ENCODE measurements around the gene COL27A1.
A peak's percentile ranks its signal among the peaks of the same experiment; 100 is the strongest.

The COL27A1 gene

DNA sequence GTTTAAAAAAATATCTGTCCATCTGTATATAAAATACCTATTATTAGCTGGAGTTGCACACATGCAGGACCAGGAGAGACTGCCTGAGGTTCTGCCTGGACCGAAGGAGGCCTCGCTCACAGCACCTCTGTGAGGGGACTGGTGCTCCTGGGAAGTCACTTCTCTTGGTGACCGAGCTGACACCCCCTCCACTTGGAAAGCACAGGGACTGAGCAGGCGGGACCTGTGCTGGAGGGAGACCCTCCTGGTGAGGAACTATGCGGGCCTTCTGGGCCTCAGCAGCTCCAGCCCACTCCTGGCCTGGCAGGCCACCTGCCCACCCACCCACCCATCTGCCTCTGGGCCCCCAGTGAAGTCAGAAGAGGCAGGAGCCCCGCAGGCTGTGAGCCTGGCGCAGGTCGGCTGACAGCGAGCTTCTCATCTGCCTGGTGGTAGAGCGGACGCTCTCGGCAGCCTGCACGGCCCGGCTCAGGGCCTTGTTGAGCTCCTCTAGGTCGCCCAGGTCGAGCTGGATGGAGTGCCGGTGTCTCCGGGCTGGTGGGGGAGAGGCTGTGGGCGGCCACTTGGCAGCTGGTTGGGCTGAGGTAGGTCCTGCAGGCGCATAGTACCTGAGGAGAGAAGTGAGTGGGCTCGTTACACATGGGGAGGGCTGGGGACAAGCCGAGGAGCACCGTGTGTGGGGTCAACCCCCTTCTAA is 181.5 kb downstream of the COL27A1 start:
- no peak for DNase-seq
- Histone ChIP-seq H3K4me3 (ENCODE audit: insufficient read depth, low read depth, low read length, poor library complexity, severe bottlenecking) (no peak overlapping the region), H3K36me3 (ENCODE audit: control insufficient read depth, insufficient read depth, low read length) (peaks cover 59% of the 10 kb centered on the region), H3K9me3 (ENCODE audit: control insufficient read depth, low read length) (no peaks in the 10 kb centered on the region), H3K4me1 (ENCODE audit: control insufficient read depth, insufficient read depth, low read length, poor library complexity, severe bottlenecking) (no peaks in the 10 kb centered on the region), H3K27me3 (replicated peaks; ENCODE audit: control insufficient read depth, insufficient read depth, low read length, poor library complexity, severe bottlenecking) (no peaks in the 10 kb centered on the region), H3K27ac (ENCODE audit: insufficient read depth, low read length, poor library complexity, severe bottlenecking) (no peak overlapping the region)

DNA sequence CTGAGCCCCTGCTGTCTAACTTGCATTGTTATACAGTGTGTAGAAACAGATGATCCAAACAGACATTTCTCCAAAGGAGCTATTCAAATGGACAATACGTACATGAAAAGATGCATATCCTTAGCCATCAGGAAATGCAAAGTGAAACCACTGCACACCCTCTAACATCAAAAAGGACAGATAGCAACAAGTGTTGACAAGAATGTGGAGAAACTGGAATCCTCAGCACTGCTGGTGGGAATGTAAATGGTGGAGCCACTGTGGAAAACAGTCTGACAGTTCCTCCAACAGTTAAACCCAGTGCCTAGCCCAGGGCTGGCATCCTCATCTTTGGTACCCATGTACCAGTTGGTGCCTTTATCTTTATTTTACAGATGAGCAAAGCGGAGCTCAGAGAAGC is 182.8 kb downstream of the COL27A1 start:
- no peaks in the 10 kb centered on the region for H3K9me3 ChIP-seq (ENCODE audit: control insufficient read depth, low read length)
- no peaks in the 10 kb centered on the region for H3K27me3 ChIP-seq (replicated peaks; ENCODE audit: control insufficient read depth, insufficient read depth, low read length, poor library complexity, severe bottlenecking)
- H3K36me3 ChIP-seq (ENCODE audit: control insufficient read depth, insufficient read depth, low read length) = peaks cover 72% of the 10 kb centered on the region
- no peaks in the 10 kb centered on the region for H3K4me1 ChIP-seq (ENCODE audit: control insufficient read depth, insufficient read depth, low read length, poor library complexity, severe bottlenecking)
- no peak overlapping the region for H3K4me3 ChIP-seq (ENCODE audit: insufficient read depth, low read depth, low read length, poor library complexity, severe bottlenecking)
- DNase-seq = no peak
- H3K27ac ChIP-seq (ENCODE audit: insufficient read depth, low read length, poor library complexity, severe bottlenecking) = peak overlapping the region; percentile 14

DNA sequence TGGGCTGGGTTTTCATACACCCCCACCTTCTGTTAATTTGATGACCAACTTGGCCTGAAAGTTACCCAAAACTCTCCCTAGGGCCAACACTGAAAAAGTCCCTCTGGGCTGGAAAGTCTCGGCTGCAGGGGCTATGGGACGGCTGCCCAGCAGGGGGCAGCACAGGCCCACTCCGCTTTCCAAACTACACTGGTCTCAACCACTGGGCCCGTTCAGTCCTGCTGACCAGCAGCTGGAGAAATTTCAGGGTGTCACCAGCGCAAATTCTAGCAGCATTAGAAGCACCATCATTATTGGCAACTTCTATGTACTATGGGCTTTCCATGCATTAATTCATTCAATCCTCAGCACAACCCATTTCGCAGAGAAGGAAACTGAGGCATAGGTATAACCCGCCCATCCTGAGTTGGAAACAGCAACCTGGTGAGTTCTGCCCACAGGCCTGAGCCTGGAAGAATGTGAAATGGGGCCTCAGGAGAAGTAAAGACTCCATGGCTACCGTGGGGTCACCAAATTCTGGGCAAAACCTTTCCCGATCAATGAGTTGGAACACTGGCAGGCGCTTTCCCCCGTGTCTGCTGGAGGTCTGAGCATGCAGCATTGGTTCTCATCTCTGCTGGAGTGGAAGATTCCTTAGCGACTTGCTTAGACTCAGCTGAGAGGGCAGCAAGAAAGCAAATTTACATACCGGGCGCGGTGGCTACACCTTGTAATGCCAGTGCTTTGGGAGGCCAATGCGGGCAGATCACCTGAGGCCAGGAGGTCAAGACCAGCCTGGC is 184.0 kb downstream of the COL27A1 start:
- Histone ChIP-seq H3K9me3 (ENCODE audit: control insufficient read depth, low read length) (no peaks in the 10 kb centered on the region), H3K27ac (ENCODE audit: insufficient read depth, low read length, poor library complexity, severe bottlenecking) (peak overlapping the region; percentile 14), H3K4me1 (ENCODE audit: control insufficient read depth, insufficient read depth, low read length, poor library complexity, severe bottlenecking) (no peaks in the 10 kb centered on the region), H3K27me3 (replicated peaks; ENCODE audit: control insufficient read depth, insufficient read depth, low read length, poor library complexity, severe bottlenecking) (no peaks in the 10 kb centered on the region), H3K4me3 (ENCODE audit: insufficient read depth, low read depth, low read length, poor library complexity, severe bottlenecking) (no peak overlapping the region), H3K36me3 (ENCODE audit: control insufficient read depth, insufficient read depth, low read length) (peaks cover 83% of the 10 kb centered on the region)
- DNase-seq = peak; percentile 12 to 30 (median 22)

DNA sequence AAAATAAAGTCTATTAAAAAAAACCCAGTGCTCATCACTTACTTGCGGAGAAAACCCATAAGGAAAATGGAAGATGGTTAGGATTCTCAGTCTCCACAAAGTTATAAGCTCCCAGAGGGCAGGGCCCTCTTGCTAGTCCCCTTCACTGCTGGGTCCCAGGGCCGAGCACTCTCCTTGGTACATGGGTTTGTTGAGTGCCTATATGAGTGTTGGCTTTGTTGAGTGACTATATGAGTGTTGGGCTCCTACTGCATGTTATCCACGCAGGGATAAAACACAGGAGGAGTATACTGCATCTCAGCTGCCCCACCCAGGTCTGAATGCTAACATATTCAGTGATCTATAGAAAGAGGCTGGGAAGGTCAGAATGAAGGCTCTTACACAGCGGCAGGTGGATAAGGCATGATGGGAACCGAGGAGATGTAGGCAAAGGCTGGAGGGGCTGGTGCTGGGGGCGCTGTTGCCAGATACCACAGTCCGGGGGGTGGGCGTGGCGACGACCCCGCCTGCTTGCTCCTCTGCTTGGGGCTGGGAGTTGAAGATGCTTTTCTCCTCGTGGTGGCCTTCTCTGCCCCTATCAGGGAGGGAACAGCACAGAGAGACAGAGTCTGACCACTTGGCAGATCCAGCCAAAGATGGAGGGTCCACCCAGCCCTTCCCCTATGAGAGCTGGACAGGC is 186.0 kb downstream of the COL27A1 start:
- no peaks in the 10 kb centered on the region for H3K4me1 ChIP-seq (ENCODE audit: control insufficient read depth, insufficient read depth, low read length, poor library complexity, severe bottlenecking)
- H3K27ac ChIP-seq (ENCODE audit: insufficient read depth, low read length, poor library complexity, severe bottlenecking) = peak overlapping the region; percentile 13
- H3K9me3 ChIP-seq (ENCODE audit: control insufficient read depth, low read length) = no peaks in the 10 kb centered on the region
- peaks cover 94% of the 10 kb centered on the region for H3K36me3 ChIP-seq (ENCODE audit: control insufficient read depth, insufficient read depth, low read length)
- H3K4me3 ChIP-seq (ENCODE audit: insufficient read depth, low read depth, low read length, poor library complexity, severe bottlenecking) = no peak overlapping the region
- DNase-seq = no peak
- H3K27me3 ChIP-seq (replicated peaks; ENCODE audit: control insufficient read depth, insufficient read depth, low read length, poor library complexity, severe bottlenecking) = no peaks in the 10 kb centered on the region

DNA sequence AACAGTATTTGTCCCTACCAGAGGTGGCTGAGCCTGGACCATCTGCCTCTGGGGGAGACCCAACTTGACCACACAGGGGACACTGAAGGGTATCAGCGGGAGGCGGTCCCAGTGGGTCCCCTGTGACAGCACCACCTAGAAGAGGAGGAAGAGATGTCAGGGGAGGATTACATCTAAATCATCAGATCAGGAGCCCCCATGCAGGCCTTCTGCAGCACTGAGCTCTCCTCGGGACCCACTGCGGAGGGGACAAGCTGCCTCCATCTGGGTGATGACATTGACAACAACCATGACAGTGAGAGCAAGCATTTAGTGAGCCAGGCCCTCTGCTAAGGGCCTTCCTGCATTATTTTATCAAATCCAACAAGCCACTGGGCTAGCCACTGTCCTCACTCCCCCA is 186.7 kb downstream of the COL27A1 start:
- H3K4me3 ChIP-seq (ENCODE audit: insufficient read depth, low read depth, low read length, poor library complexity, severe bottlenecking) = no peak overlapping the region
- no peaks in the 10 kb centered on the region for H3K4me1 ChIP-seq (ENCODE audit: control insufficient read depth, insufficient read depth, low read length, poor library complexity, severe bottlenecking)
- no peaks in the 10 kb centered on the region for H3K9me3 ChIP-seq (ENCODE audit: control insufficient read depth, low read length)
- no peak for DNase-seq
- H3K27ac ChIP-seq (ENCODE audit: insufficient read depth, low read length, poor library complexity, severe bottlenecking) = peak overlapping the region; percentile 13
- H3K36me3 ChIP-seq (ENCODE audit: control insufficient read depth, insufficient read depth, low read length) = peaks cover 96% of the 10 kb centered on the region
- H3K27me3 ChIP-seq (replicated peaks; ENCODE audit: control insufficient read depth, insufficient read depth, low read length, poor library complexity, severe bottlenecking) = no peaks in the 10 kb centered on the region

DNA sequence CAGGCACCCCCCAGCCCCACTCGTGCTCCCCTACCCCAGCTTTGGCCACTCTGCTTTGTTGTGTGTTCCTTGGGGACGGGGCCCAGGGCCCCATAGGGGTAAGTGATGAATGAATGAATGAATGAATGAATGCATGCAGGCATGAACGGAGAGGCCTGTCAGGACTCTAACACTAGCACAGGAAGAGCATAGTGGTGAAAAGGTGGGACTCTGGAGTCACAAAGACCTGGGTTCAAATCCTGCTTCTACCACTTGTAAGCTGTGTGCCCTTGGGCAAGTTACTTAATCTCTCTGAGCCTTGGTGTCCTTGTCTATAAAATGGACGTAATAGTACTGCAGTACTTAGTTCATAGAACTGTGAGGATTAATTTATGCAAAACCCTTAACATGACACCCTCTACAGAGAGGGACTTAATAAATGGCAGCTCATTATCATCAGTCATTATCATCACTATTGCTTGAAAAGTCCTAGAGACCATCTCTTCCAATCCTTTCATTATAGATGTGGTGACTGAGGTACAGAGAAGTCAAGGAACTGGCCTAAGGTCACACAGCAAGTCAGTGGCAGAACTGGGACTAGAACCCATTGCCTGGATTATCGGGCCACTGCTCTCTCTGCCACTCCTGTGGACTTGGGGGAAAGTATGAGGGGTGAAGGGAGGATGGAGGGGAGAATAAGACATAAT is 187.6 kb downstream of the COL27A1 start:
- Histone ChIP-seq H3K9me3 (ENCODE audit: control insufficient read depth, low read length) (no peaks in the 10 kb centered on the region), H3K27me3 (replicated peaks; ENCODE audit: control insufficient read depth, insufficient read depth, low read length, poor library complexity, severe bottlenecking) (no peaks in the 10 kb centered on the region), H3K4me1 (ENCODE audit: control insufficient read depth, insufficient read depth, low read length, poor library complexity, severe bottlenecking) (no peaks in the 10 kb centered on the region), H3K36me3 (ENCODE audit: control insufficient read depth, insufficient read depth, low read length) (peaks cover 97% of the 10 kb centered on the region), H3K27ac (ENCODE audit: insufficient read depth, low read length, poor library complexity, severe bottlenecking) (no peak overlapping the region), H3K4me3 (ENCODE audit: insufficient read depth, low read depth, low read length, poor library complexity, severe bottlenecking) (no peak overlapping the region)
- no peak for DNase-seq

DNA sequence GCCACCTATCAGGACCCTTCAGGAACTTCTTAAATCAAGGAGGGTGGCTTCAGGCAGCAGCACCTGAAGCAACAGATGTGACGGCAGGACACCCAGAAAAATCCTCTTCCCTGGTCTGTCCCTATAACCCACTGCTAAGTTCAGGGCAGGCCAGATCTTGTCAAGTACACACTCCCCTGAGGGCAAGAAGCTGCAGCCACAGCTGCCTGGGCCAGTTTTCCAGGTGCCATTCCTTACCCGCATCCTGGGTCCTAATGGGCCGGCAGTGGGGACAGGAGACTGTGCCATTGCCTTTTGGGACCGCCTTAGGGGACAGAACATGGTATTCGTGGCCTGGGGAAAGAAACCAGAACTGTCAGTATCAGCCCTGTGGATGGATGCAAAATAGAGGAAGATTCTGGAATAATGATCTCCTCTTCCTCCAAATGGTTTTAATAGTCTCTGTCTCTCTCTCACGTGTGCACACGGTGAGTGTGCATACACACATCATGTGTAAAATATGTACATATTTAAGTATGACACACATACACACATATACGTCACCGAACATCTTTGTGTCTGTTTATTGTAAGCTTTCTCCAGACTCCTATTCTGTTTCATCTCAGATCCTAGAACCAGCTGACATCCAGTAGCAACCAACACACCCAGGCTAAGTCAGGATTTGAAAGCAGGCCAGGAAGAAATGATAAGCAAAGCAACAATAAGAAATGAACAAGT is 188.3 kb downstream of the COL27A1 start:
- Histone ChIP-seq H3K4me1 (ENCODE audit: control insufficient read depth, insufficient read depth, low read length, poor library complexity, severe bottlenecking) (no peaks in the 10 kb centered on the region), H3K27me3 (replicated peaks; ENCODE audit: control insufficient read depth, insufficient read depth, low read length, poor library complexity, severe bottlenecking) (no peaks in the 10 kb centered on the region), H3K27ac (ENCODE audit: insufficient read depth, low read length, poor library complexity, severe bottlenecking) (peak overlapping the region; percentile 18), H3K9me3 (ENCODE audit: control insufficient read depth, low read length) (no peaks in the 10 kb centered on the region), H3K36me3 (ENCODE audit: control insufficient read depth, insufficient read depth, low read length) (peaks cover 97% of the 10 kb centered on the region), H3K4me3 (ENCODE audit: insufficient read depth, low read depth, low read length, poor library complexity, severe bottlenecking) (no peak overlapping the region)
- DNase-seq = no peak

DNA sequence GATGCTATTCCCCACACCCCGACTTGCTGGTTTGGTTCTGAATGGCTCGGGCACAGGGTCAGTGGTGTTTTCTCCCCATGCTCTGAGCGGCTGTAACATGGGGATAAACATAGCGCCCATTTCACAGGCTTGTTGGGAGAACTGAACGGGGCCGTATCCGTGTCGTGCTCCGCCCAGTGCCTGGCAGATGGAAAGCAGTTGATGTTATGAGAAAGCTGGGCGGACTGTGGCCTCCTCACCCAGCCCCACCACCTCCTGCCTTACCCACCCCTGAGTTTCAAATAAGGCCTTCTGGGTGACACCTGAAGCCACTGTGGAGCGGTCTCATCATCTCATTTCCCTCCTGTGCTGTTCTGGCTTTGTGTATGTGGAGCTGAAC is 188.8 kb downstream of the COL27A1 start:
- Histone ChIP-seq H3K36me3 (ENCODE audit: control insufficient read depth, insufficient read depth, low read length) (peaks cover 97% of the 10 kb centered on the region), H3K27me3 (replicated peaks; ENCODE audit: control insufficient read depth, insufficient read depth, low read length, poor library complexity, severe bottlenecking) (no peaks in the 10 kb centered on the region), H3K4me3 (ENCODE audit: insufficient read depth, low read depth, low read length, poor library complexity, severe bottlenecking) (no peak overlapping the region), H3K9me3 (ENCODE audit: control insufficient read depth, low read length) (no peaks in the 10 kb centered on the region), H3K4me1 (ENCODE audit: control insufficient read depth, insufficient read depth, low read length, poor library complexity, severe bottlenecking) (no peaks in the 10 kb centered on the region), H3K27ac (ENCODE audit: insufficient read depth, low read length, poor library complexity, severe bottlenecking) (no peak overlapping the region)
- DNase-seq = no peak

DNA sequence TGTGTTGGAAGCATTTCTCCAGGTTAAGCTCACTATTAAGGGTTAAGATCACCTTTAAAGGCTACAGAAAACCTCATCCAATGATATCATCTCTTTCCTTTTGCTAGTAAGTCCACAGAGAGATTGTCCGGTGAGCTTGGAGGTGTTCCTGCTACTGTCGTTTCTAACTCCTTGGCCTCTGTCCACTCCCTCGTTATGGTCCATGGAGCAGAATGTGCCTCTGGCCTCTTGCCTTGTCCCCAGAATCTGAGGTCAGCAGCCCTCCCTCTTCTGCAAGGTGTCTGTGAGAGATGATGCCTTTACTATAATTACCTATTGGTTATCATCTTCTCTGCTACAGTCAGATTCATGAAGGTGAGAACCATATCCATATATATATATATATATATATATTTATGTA is 189.4 kb downstream of the COL27A1 start:
- Histone ChIP-seq H3K4me1 (ENCODE audit: control insufficient read depth, insufficient read depth, low read length, poor library complexity, severe bottlenecking) (peaks cover under 1% of the 10 kb centered on the region), H3K9me3 (ENCODE audit: control insufficient read depth, low read length) (no peaks in the 10 kb centered on the region), H3K4me3 (ENCODE audit: insufficient read depth, low read depth, low read length, poor library complexity, severe bottlenecking) (no peak overlapping the region), H3K36me3 (ENCODE audit: control insufficient read depth, insufficient read depth, low read length) (peaks cover 97% of the 10 kb centered on the region), H3K27me3 (replicated peaks; ENCODE audit: control insufficient read depth, insufficient read depth, low read length, poor library complexity, severe bottlenecking) (no peaks in the 10 kb centered on the region), H3K27ac (ENCODE audit: insufficient read depth, low read length, poor library complexity, severe bottlenecking) (no peak overlapping the region)
- no peak for DNase-seq

Measured in effector memory CD4-positive, alpha-beta T cell (primary cell).